ENCODE data around the gene AGPAT4. TPM values are rescaled to one million over a fixed set of nuclear protein-coding genes. Genes with fewer than 3 reads are reported as not detected.
"Not testable (repeated sequence)": the region's sequence is repeated elsewhere in the genome, so short reads cannot be mapped to it uniquely, and the experiment has no call there.

The AGPAT4 gene
- total RNA-seq, 1 donor from 2014 or later, result 8.0 TPM

DNA sequence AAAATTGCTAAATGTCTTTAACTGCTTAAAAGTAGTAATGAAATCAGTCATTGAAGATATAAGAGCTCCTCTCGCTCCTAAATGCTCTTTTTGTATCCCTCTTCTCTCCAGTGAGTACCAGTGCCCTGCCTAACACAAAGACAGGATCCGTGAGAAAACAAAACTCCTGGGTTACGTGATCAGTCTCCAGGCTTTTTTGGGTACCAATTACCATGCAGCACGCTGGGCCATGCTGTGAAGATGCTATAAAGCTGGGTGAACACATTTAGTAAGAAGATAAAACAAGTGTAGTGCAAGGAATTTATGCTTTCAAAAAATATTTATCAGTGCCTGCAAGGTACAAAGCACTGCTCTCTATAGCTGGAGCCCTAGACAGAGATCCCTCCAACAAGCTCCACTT, 66.7 kb downstream of the AGPAT4 start:
- DNase-seq (ENCODE audit: low spot score), result no peak

DNA sequence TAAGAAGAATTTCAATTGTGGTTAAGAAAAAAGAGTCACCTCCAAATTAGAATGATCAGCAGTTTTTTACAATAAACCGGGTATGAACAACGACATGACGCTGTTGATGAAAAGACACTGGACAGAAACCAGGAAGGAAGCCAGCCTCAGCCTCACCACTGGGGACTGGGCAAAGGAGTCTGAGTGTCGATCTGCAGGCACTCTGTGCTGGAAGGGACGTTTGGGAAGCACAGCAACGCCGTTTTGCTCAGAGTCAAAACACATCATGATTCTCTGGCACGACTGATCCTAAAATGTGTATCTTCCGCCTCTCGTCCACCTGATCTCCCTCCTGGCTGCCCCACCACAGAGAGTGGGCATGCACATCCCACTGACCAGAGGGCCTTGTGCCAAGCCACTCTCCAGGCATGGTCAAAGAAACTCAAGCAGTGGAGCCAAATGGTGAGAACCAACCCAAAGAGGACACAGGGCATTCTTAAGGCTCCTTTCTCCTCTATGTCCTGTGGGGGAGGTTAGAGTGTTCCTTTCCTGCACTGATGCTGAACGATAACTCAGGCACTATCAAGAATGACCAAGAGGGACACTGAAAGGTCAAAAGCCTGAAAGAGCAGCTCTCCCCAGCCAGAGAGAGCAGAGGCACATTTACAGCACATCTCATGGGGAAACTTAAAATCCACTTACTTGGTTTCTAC, 68.8 kb downstream of the AGPAT4 start:
- no peak for DNase-seq (ENCODE audit: low spot score)

DNA sequence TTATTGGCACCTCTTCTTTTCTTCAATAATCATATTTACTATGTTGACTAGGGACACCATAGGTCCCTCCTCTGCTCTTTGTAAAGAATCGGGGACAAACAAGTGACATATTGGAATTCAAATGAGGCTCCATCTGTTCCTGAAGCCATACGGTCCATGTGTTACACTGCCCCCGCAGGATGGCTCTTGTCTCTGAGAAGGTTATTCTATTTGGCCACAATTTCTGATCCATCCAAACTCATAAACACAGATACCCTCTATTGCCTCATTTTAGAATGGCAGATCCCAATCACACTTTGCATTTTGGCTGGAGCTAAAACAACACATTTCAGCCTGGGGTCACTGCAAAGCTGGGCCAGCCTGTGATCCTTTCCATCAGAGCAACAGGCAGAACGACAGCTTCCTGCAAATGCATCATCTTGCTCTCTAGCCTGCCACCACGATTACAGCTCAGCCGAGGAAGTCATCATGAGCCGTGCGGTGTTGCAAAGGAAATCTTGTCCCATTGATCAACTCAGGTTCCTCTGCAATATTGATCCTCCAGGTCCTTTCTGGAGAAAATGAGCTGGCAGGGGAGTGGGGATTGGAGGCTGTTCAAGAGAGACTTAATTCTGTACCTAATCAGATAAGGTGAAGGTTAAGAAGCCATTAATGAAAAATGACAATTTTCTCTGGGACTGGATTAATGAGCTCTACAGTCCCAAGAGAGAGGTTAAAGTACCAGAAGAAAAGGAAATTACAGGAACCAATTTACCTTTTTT, 73.1 kb downstream of the AGPAT4 start:
- no peak for DNase-seq (ENCODE audit: low spot score)

DNA sequence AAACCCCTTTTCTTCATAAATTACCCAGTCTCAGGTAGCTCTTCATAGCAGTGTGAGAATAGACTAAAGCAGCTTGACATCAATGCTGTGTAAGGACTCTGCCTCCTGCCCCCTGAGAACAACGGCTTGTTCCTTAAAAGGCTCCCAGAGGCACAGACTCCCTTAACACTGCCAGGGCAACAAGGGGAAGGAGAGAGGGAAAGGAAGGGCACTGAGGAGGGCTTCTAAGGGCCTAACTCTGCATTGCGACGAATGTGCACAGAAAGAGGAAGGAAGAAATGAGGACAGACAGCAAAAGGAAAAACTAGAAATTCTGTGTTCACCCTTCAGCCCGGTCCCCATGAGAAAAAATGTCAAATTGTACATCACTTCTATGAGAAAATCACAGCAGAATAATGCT, 74.0 kb downstream of the AGPAT4 start:
- DNase-seq (ENCODE audit: low spot score), result no peak

DNA sequence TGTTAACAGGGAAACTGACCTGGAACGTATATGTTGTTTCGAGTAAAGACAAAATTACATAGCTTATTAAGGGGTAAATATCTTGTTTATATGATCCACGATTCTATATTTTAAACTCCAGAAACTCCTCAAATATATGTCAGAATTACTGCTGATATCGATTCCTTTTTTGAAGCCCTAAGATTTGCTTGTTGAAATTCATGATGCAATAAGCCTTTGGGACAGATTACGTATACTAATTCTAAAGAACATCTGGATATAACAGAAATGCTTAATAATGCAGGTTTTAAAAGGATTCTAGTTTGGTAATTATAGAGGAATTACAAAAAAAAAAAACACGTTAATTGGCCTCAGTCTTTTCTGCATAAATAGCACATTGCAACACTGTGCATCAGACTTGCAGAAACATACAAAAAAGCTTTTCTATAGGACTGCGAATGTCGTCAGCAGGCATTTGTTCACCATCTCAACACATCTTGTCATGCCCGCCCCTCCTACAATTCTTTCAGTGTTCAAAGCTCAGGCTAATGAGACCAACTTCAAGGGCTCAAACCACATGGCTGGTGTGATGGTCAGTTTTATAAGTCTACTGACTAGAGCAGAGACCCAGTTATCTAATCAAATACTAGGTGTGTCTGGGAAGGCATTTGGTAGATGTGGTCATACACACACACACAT, 74.9 kb downstream of the AGPAT4 start:
- DNase-seq (ENCODE audit: low spot score), result no peak

DNA sequence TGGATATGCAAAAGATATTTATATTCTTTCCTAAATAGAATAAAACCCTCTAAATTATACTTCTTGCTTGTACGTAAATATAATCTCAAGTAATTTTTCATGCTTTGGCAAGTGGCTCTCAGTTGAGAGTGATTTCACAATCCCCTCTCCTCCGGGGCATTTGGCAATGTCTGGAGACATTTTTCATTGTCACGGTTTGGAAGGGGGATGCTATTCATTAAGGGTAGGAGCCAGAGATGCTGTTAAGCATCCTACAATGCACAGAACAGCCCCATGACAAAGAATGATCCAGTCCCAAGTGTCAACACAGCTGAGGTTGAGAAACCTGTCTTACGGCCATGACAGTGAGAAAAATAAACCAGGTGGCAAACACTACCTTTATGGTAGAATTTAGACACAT, 75.7 kb downstream of the AGPAT4 start:
- no peak for DNase-seq (ENCODE audit: low spot score)

DNA sequence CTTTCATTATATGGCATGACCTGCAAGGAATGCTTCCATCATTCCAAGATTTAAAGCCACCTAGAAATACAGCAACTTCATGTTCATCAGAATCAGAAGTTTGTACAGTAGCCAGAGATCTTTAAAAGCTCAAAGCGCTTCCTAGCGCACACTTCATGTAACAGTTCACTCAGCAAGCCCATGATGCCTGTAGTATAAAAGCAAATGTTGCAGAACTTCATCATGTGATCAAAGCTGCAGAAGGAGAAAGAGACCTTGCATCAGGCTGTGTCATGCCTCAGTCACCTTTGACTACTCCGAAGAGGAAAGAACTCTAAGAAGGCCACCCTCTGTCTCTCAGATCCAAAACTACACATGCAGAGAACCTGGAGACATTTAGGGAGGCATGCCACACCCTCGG, 78.5 kb downstream of the AGPAT4 start:
- DNase-seq (ENCODE audit: low spot score), result no peak

DNA sequence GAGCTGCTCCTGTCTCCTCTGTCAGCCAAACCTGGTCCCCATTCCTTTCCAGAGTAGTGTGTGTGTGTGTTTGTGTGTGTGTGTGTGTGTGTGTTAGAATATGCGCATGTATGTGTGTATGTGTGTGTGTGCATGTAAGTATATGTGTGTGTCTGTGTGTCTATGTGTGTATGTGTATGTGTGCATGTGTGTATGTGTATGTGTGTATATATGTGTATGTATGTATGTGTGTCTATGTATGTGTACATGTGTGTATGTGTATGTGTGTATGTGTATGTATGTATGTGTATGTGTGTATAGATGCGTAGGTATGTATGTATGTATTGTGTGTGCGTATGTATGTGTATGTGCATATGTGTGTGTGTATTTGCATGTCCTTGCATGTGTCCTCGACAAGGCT, 79.5 kb downstream of the AGPAT4 start:
- no peak for DNase-seq (ENCODE audit: low spot score)

DNA sequence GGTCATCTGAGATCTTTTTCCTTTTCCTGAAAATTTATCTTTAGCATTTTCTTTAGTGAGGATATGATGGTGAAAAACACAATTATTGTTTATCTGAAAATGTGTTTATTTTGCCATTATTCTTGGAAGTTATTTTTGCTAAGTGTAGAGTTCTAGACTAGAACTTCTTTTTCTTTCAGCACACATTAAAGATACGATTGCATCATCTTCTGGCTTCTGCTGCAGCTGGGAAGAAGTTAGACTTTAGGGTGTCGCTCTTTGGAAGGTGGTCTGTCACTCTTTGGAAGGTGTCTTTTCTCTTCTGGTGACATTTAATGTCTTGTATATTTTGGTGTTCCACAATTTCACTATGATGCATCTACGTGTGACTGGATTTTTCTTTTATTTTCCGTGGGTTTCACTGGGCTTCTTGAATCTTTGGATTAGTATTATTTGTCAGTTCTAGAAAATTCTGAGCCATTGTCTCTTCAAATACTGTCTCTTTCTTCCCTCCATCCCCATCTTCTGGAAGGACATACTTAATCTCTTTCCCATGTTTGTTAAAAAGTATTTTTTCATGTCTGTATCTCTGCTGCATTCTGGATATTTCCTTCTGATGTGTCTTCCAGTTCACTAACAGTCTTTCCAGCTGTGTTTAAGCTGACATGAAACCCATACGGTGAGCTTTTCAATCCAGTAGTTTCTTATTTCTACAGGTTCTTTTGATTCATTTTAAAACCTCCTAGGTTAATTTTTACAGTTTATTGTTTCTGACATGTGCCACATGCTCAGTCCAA, 81.0 kb downstream of the AGPAT4 start:
- no peak for DNase-seq (ENCODE audit: low spot score)

DNA sequence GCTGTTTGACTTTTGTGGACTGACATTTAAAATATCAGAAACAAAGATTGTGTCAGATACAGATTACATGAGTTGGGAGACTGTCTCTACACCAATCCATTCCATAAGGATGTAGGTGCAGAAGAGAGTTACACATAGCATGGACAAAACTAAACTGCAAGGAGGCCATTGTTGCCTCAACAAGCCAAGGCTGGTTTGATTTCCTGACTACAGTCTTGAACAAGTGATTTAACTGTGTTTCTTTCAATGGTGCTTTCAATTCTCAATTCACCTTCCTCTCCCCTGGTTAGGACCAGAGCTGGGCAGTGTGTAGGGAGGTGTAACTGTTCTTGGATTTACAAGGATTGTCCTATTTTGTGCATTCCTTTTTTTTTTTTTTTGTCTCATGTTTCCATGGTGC, 82.2 kb downstream of the AGPAT4 start:
- no peak for DNase-seq (ENCODE audit: low spot score)

DNA sequence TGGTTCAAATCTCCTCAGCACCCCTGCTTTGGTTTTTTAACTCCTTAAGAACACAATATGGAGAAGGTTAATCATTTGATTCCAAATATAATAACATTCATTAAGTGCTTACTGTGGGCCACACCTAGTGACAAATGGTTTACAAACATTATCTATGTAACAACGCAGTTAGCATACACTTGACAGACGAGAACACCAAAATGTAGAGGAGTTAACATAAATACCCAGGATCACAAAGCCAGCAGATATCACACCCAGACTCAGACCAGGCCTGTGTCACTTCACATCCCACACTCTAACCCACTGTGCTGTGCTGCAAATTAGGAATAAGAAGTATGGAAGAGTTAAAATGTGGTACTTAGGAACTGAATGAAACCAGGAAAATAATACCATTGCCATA, 82.9 kb downstream of the AGPAT4 start:
- no peak for DNase-seq (ENCODE audit: low spot score)

DNA sequence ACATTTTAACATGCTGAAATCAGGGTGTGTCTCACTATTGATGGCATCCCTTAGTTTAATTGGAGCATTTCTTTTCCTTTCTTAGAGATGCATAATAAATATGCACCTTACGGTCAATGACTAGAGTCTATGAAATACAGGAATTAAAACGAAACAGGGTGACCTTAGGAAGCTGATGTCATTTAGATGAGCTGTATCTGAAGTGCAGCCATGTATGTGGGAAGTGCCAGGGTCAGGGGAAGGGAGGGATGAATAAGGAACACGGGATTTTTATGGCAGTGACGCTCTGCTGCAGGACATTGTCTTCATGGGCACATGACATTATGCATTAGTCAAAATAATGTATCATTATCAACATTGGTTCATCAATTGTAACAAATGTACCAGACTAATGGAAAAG, 84.0 kb downstream of the AGPAT4 start:
- no peak for DNase-seq (ENCODE audit: low spot score)

DNA sequence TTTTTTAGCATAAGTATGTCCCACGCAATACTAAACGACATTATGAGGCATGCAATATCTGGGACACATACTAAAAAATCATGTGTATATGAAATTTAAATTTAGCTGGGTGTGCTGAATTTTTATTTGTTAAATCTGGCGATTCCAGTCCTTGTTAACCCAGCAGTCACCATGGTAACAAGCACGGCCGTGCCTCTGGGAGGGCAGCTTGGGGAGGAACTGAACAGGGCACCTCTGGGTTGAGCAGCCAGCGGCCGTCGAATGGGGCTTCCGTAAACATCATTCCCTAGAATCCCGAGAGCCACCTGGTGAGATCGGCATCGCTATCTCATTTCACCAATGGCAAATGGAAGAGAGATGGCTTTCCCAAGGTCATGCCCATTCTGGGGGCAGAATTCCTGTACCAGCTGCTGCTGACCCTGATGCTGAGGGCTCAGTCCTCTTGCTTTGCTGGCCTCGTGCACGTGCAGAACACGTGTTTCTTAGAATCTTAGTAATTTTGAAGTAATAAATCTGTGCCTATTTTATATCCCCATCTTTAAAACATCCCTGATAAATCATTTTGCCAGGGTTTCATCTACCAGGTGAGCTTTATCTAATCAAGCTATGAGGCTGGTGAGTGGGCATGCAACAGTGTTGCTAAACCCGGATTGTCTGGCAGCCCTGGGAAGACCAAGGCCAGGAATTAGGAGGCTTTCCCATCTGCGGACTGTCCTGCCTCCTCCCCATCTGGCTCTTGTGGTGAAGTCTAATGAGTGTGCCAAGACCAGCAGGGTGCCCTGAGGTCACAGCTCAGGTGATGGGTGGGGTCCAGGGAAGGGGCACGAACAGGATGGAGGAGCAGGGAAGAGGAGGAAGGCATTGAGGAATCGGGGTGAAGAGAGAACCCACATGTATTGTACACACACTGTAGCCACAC, 85.1 kb downstream of the AGPAT4 start:
- DNase-seq (ENCODE audit: low spot score), result no peak

DNA sequence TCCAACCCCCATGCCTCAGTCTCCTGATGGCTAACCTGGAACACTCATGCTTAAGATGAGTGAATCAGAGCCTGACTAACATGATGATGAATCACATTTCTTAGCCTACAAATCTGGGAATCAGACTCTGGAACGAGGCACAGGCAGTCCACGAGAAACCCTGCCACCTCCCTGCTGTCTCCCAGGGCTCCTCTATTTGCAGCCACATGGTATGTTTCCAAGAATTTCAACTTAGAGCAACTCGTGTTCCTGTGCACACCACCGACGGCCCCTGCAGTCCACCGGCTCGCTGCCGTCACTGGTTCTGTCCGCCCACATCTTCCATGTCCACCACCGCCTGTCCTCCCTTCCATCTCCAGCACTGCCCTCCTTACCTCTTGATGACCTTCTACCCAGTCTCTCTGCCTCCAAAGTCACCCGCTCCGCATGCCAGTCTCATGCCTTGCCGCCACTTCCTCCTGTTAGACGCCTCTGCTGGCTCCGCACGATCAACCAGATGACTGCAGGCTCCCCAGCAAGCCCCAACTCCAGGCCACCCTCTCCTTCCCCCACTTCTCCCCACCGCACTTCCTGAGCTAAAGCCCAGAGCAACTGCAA, 87.6 kb downstream of the AGPAT4 start:
- DNase-seq (ENCODE audit: low spot score), result no peak

DNA sequence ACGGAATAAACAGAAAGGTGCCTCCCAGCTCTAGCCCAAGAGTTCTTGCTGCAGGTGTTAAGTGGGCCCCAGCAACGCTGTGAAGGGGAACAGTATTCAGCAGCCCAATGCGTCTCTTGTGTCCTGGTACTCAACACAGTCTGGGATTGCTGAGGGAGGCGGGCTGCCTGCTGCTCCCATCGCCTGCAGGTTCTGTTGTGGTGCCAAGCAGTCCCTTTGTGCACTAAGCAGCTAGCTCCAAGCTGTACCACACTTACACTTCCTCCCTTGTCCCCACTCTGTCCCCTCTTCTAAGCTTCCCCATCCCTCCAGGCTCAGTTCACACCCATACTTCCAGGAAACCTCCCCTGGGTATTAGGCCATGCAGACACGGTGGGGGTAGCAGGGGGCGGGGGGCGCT, 92.7 kb downstream of the AGPAT4 start:
- DNase-seq (ENCODE audit: low spot score), result peak; percentile 39

DNA sequence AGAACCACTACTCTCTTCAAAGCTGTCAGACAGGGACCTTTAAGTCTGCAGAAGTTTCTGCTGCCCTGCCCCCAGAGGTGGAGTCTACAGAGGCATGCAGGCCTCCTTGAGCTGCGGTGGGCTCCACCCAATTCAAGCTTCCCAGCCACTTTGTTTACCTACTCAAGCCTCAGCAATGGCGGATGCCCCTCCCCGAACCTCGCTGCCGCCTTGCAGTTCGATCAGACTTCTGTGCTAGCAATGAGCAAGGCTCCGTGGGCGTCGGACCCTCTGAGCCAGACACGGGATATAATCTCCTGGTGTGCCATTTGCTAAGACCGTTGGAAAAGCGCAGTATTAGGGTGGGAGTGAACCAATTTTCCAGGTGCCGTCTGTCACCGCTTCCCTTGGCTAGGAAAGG, 95.7 kb downstream of the AGPAT4 start:
- peak; percentile 86 for DNase-seq (ENCODE audit: low spot score)

DNA sequence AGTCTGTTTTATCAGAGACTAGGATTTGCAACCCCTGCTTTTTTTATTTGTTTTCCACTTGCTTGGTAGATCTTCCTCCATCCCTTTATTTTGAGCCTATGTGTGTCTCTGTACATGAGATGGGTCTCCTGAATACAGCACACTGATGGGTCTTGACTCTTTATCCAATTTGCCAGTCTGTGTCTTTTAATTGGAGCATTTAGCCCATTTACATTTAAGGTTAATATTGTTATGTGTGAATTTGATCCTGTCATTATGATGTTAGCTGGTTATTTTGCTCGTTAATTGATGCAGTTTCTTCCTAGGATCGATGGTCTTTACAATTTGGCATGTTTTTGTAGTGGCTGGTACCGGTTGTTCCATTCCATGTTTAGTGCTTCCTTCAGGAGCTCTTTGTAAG, 97.4 kb downstream of the AGPAT4 start:
- not testable (repeated sequence) for DNase-seq (ENCODE audit: low spot score)

DNA sequence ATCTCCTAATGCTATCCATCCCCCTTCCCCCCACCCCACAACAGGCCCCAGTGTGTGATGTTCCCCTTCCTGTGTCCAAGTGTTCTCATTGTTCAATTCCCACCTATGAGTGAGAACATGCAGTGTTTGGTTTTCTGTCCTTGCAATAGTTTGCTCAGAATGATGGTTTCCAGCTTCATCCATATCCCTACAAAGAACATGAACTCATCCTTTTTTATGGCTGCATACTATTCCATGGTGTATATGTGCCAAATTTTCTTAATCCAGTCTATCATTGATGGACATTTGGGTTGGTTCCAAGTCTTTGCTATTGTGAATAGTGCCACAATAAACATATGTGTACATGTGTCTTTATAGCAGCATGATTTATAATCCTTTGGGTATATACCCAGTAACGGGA, 101.1 kb downstream of the AGPAT4 start:
- DNase-seq (ENCODE audit: low spot score), result not testable (repeated sequence)

DNA sequence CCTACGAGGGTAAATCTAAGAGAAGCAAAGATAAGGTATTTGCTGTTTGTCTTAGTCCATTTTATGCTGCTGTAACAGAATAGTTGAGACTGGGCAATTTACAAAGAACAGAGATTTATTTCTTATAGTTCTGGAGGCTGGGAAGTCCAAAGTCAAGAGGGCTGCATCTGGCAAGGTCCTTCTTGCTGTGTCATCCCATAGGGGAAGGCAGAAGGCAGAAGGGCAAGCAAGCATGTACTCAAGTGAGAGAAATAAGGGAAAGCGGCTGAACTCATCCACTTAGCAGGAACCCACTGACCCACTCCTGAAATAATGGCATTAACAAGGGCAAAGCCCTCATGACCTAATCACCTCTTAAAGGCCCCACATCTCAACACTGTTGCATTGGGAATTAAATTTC, 102.7 kb downstream of the AGPAT4 start:
- no peak for DNase-seq (ENCODE audit: low spot score)

DNA sequence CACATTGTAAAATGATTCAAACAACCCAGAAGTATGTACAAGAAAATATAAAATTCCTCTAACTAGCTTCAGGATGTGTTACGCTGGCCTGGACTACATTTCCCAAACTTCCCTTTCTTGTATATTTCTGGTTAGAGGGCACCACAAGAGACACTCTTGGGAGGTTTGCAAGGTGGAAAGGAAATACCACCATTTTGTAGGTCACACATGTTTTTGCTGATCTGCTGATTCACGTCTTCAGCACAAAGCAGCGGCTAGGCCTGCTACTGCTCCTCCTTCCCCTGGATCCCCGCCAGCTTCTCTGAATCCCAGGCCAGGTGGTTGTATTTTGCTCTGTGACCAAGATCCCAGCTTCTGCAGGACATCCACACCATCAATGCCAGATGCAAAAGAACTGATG, 104.2 kb downstream of the AGPAT4 start:
- peak; percentile 39 for DNase-seq (ENCODE audit: low spot score)
